Fibroblast of lung (primary cell): ENCODE data around the gene LRRK1.

Source experiments
- EZH2 ChIP-seq: IDR thresholded peaks from 2 replicates; pipeline ENCODE4 v1.5.1; 2012; ENCODE audit warnings: low read length, control low read depth, mild to moderate bottlenecking; ENCODE audit errors: missing control alignments
- TF ChIP-seq, protein P1 (sequence below), 2 donors: IDR thresholded peaks in 1 of 2; conservative IDR thresholded peaks in 1 of 2; 1 replicate in 1 of 2; 2 replicates in 1 of 2; pipeline ENCODE4 v1.5.1; 2011 to 2012; ENCODE audit warnings: low read length in 2 of 2, control low read depth in 1 of 2, inconsistent platforms in 1 of 2, low read depth in 1 of 2, mild to moderate bottlenecking in 1 of 2

DNA sequence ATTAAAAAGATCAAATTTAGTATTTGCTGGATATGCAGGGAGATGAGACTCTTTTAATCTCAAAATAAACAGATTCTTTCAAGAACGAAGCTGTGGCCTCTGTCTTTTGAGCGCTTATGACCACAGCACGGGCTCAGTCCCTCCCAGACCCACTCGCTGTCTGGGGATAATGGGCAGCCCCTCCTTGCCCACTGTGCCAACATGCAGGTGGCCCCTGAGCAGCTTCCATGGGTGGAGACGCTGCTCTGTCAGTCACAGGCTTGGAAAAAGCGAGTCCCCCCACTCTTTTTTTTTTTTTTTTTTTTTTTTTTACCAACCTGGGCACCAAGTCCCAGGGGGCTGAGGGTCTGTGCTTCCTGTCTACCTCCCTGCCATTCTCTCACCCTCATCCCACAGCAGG is 150.9 kb downstream of the LRRK1 start:
- TF ChIP-seq, protein P1, sequence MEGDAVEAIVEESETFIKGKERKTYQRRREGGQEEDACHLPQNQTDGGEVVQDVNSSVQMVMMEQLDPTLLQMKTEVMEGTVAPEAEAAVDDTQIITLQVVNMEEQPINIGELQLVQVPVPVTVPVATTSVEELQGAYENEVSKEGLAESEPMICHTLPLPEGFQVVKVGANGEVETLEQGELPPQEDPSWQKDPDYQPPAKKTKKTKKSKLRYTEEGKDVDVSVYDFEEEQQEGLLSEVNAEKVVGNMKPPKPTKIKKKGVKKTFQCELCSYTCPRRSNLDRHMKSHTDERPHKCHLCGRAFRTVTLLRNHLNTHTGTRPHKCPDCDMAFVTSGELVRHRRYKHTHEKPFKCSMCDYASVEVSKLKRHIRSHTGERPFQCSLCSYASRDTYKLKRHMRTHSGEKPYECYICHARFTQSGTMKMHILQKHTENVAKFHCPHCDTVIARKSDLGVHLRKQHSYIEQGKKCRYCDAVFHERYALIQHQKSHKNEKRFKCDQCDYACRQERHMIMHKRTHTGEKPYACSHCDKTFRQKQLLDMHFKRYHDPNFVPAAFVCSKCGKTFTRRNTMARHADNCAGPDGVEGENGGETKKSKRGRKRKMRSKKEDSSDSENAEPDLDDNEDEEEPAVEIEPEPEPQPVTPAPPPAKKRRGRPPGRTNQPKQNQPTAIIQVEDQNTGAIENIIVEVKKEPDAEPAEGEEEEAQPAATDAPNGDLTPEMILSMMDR (conservative IDR thresholded peaks at IDR 0.05 in 1 of 2, IDR thresholded peaks at IDR 0.05 in 1 of 2; ENCODE audit: low read depth in 1 of 2, low read length in 2 of 2) = no peak
- no peak for TF ChIP-seq EZH2
